CD4-positive, alpha-beta T cell (primary cell): ENCODE data around the gene PPP2R3A. TPM values are rescaled to one million over a fixed set of nuclear protein-coding genes. Genes with fewer than 3 reads are reported as not detected.

ENCODE experiments used
- ATAC-seq: fragments of 200-7000 bp; cut with Tn5 transposase; one replicate; pipeline ENCODE4 v1.10.0; 2022; ENCODE audit warnings: mild to moderate bottlenecking; ENCODE audit not compliant: poor library complexity
- CTCF ChIA-PET: fragments of 350-600 bp; sonication (Branson Sonifier 250); formaldehyde crosslinking; loops from one replicate; lab custom pipeline; 2021; ENCODE audit warnings: antibody characterized with exemption, inconsistent platforms; lab: Charles Lee
- POLR2A ChIA-PET: fragments of 350-600 bp; sonication (Branson Sonifier 250); formaldehyde crosslinking; loops from one replicate; lab custom pipeline; 2021; ENCODE audit warnings: antibody characterized with exemption, inconsistent platforms; lab: Charles Lee
- DNase-seq, 14 experiments: peaks; one replicate each; pipeline ENCODE4 v3.0.0-alpha.2; 2013 to 2020; ENCODE audit warnings: mixed read lengths in 2 of 14
- H3K27ac ChIP-seq, 2 donors: one replicate each; pipeline versions ENCODE4 v1.5.1 to v1.7.0; 2013; ENCODE audit warnings: low read length in 2 of 2, low read depth in 1 of 2, mild to moderate bottlenecking in 1 of 2
- H3K27me3 ChIP-seq, 2 experiments: 1 replicate in 1 of 2; 2 replicates in 1 of 2; pipeline versions ENCODE4 v1.6.1 to v1.7.0; 2013; ENCODE audit warnings: low read length in 2 of 2, control low read depth in 1 of 2, mild to moderate bottlenecking in 1 of 2, moderate library complexity in 1 of 2; ENCODE audit not compliant: insufficient read depth in 2 of 2, control insufficient read depth in 1 of 2
- H3K36me3 ChIP-seq: one replicate; pipeline ENCODE4 v1.6.1; 2013; ENCODE audit warnings: low read length, control low read depth; ENCODE audit not compliant: insufficient read depth
- H3K4me1 ChIP-seq: one replicate; pipeline ENCODE4 v1.6.1; 2013; ENCODE audit warnings: low read length, control low read depth; ENCODE audit not compliant: insufficient read depth
- H3K4me3 ChIP-seq: one replicate; pipeline ENCODE4 v1.5.1; 2013; ENCODE audit warnings: mild to moderate bottlenecking, low read length, moderate library complexity
- H3K9me3 ChIP-seq, 2 experiments: 1 replicate in 1 of 2; 2 replicates in 1 of 2; pipeline versions ENCODE4 v1.6.1 to v1.7.0; 2013; ENCODE audit warnings: low read length in 2 of 2, mild to moderate bottlenecking in 2 of 2, control low read depth in 1 of 2, moderate library complexity in 1 of 2; ENCODE audit not compliant: control insufficient read depth in 1 of 2, insufficient read depth in 1 of 2
- H3K27ac Mint-ChIP-seq: one replicate; pipeline ENCODE4 v1.8.0; 2020; ENCODE audit warnings: mixed read lengths
- H3K27me3 Mint-ChIP-seq: one replicate; pipeline ENCODE4 v1.8.0; 2021; ENCODE audit warnings: mixed read lengths
- H3K36me3 Mint-ChIP-seq: one replicate; pipeline ENCODE4 v1.8.0; 2021; ENCODE audit warnings: low read depth, mixed read lengths
- H3K4me1 Mint-ChIP-seq: one replicate; pipeline ENCODE4 v1.8.0; 2021; ENCODE audit warnings: low read depth, mixed read lengths
- H3K4me3 Mint-ChIP-seq: one replicate; pipeline ENCODE4 v1.8.0; 2020; ENCODE audit warnings: mild to moderate bottlenecking, mixed read lengths
- H3K9me3 Mint-ChIP-seq: one replicate; pipeline ENCODE4 v1.8.0; 2020; ENCODE audit warnings: mixed read lengths
- CTCF ChIP-seq: fragments of 200-600 bp; IDR thresholded peaks from one replicate; pipeline ENCODE4 v1.8.0; 2022; ENCODE audit warnings: antibody characterized with exemption, mild to moderate bottlenecking
- intact Hi-C, 2 experiments: fragments of 100-400 bp; cut with DNase I in 1 of 2; cut with micrococcal nuclease in 1 of 2; formaldehyde crosslinking; loops; one replicate each; pipeline versions ENCODE4 v1.15.1 to v1.9.0; 2023 to 2025; cut with DNase I, micrococcal nuclease
- total RNA-seq, 174 experiments: library from RNA in 2 of 174; stranded (reverse) in 2 of 174; gene quantifications; one replicate each; pipeline ENCODE4 v1.2.3 and lab custom pipeline; 2021 to 2026

Gene PPP2R3A
- total RNA-seq, 2 experiments from 2014 or later: 0.14 to 0.31 TPM

DNA sequence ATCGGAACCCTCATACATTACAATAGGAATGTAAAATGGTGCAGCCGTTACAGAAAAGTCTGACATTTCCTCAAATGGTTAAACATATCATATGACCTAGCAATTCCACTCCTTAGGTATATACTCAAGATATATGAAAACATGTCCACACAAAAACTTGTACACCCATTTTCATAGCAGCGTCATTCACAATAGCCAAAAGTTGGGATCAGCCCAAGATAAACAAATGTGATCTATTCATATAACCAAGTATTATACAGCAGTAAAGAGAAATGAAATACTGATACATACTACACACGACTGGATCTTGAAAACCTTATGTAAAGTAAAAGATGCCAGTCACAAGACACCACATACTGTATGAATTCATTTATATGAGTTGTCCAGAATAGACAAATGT lies 128.2 kb downstream of the PPP2R3A start:
- no peaks in the 10 kb centered on the region for H3K4me1 Mint-ChIP-seq
- H3K36me3 Mint-ChIP-seq: no peaks in the 10 kb centered on the region
- no peaks in the 10 kb centered on the region for H3K27me3 ChIP-seq
- DNase-seq: no peak
- no peak overlapping the region for H3K4me3 ChIP-seq
- no peak for ATAC-seq
- peaks cover 3% of the 10 kb centered on the region for H3K27me3 Mint-ChIP-seq
- H3K27ac ChIP-seq: no peak overlapping the region
- no peak for TF ChIP-seq CTCF
- no peak overlapping the region for H3K27ac Mint-ChIP-seq
- no peaks in the 10 kb centered on the region for H3K36me3 ChIP-seq
- no peaks in the 10 kb centered on the region for H3K4me1 ChIP-seq
- intact Hi-C loops: no loop called here
- POLR2A ChIA-PET: no interaction called here
- no peak overlapping the region for H3K4me3 Mint-ChIP-seq
- CTCF ChIA-PET: no interaction called here
- no peaks in the 10 kb centered on the region for H3K9me3 Mint-ChIP-seq
- no peaks in the 10 kb centered on the region for H3K9me3 ChIP-seq

GRCh38 chr3:136105044-136105443 lies 139.5 kb downstream of the PPP2R3A start:
- Mint-ChIP-seq H3K27me3 (no peaks in the 10 kb centered on the region), H3K27ac (no peak overlapping the region), H3K9me3 (no peaks in the 10 kb centered on the region), H3K4me1 (peaks cover 18% of the 10 kb centered on the region), H3K4me3 (no peak overlapping the region), H3K36me3 (no peaks in the 10 kb centered on the region)
- TF ChIP-seq CTCF: no peak
- Histone ChIP-seq H3K27me3 (no peaks in the 10 kb centered on the region), H3K4me1 (no peaks in the 10 kb centered on the region), H3K36me3 (no peaks in the 10 kb centered on the region), H3K27ac (no peak overlapping the region), H3K9me3 (no peaks in the 10 kb centered on the region), H3K4me3 (no peak overlapping the region)
- intact Hi-C loops: no loop called here
- CTCF ChIA-PET: no interaction called here
- POLR2A ChIA-PET: no interaction called here
- ATAC-seq: no peak
- no peak for DNase-seq

DNA sequence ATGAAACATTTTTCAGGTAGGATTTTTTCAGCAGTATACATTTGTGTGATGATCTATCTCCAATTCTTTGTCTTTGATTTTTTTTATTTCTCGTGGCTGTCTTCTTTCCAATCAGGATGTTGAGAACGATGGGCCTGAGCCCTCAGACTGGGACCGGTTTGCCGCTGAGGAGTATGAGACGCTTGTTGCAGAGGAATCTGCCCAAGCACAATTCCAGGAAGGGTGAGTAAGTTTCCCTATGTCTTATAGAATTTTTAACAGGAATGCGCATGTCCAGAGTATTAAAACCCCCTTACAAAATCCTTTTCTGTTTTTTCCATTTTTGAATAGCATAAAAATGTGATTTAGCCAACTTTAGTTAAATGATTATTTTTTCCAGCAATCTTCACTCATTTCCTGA lies 140.6 kb downstream of the PPP2R3A start:
- no peaks in the 10 kb centered on the region for H3K27me3 ChIP-seq
- CTCF ChIA-PET: no interaction called here
- POLR2A ChIA-PET: no interaction called here

More for the DNA sequence above, 140.6 kb downstream of the PPP2R3A start:
- no peak overlapping the region for H3K27ac ChIP-seq
- Mint-ChIP-seq H3K27ac (no peak overlapping the region), H3K4me1 (peaks cover 19% of the 10 kb centered on the region), H3K36me3 (no peaks in the 10 kb centered on the region), H3K9me3 (no peaks in the 10 kb centered on the region), H3K4me3 (no peak overlapping the region), H3K27me3 (no peaks in the 10 kb centered on the region)
- TF ChIP-seq CTCF: no peak
- no peaks in the 10 kb centered on the region for H3K4me1 ChIP-seq
- no peaks in the 10 kb centered on the region for H3K36me3 ChIP-seq
- H3K9me3 ChIP-seq: no peaks in the 10 kb centered on the region
- intact Hi-C loops: no loop called here
- H3K4me3 ChIP-seq: no peak overlapping the region
- ATAC-seq (no peak), DNase-seq (no peak)
